HepG2 (cell line): Measurements from ENCODE around the gene CWF19L2. TPM values are rescaled to one million over a fixed set of nuclear protein-coding genes. Genes with fewer than 3 reads are reported as not detected.

Experiments
- ELF1 ChIP-seq: sonication (generic); formaldehyde crosslinking; IDR thresholded peaks from 2 replicates; pipeline ENCODE4 v1.4.0; 2020; ENCODE audit warnings: missing genetic modification reagents
- ELF3 ChIP-seq: IDR thresholded peaks from 2 replicates; pipeline ENCODE4 v1.6.1; 2016; ENCODE audit warnings: missing genetic modification reagents, missing compliant biosample characterization
- ELF4 ChIP-seq: sonication (generic); formaldehyde crosslinking; IDR thresholded peaks from 2 replicates; pipeline ENCODE4 v1.5.0; 2020; ENCODE audit warnings: missing genetic modification reagents, mild to moderate bottlenecking, moderate library complexity, borderline replicate concordance
- GABPB1 ChIP-seq: IDR thresholded peaks from 2 replicates; pipeline ENCODE4 v1.6.1; 2016; ENCODE audit warnings: mild to moderate bottlenecking, missing genetic modification reagents, moderate library complexity, missing compliant biosample characterization
- HCFC1 ChIP-seq: fragments of 150-350 bp; IDR thresholded peaks from 2 replicates; pipeline ENCODE4 v1.6.1; 2014; ENCODE audit warnings: low read depth, low read length
- HOXA3 ChIP-seq: sonication (generic); formaldehyde crosslinking; IDR thresholded peaks from 2 replicates; pipeline ENCODE4 v1.5.0; 2020; ENCODE audit warnings: missing genetic modification reagents
- KDM2A ChIP-seq: sonication (generic); formaldehyde crosslinking; IDR thresholded peaks from 2 replicates; pipeline ENCODE4 v1.4.0; 2020; ENCODE audit warnings: low read depth, missing genetic modification reagents, borderline replicate concordance
- MYC ChIP-seq: sonication (generic); formaldehyde crosslinking; IDR thresholded peaks from 2 replicates; pipeline ENCODE4 v1.9.0; 2021; ENCODE audit warnings: missing genetic modification reagents, borderline replicate concordance
- PAWR ChIP-seq: sonication (generic); formaldehyde crosslinking; IDR thresholded peaks from 2 replicates; pipeline ENCODE4 v1.4.0; 2020; ENCODE audit warnings: missing genetic modification reagents, mild to moderate bottlenecking, borderline replicate concordance
- SALL1 ChIP-seq: sonication (generic); formaldehyde crosslinking; IDR thresholded peaks from 2 replicates; pipeline ENCODE4 v1.8.0; 2022; ENCODE audit warnings: mild to moderate bottlenecking, missing genetic modification reagents
- TOPORS ChIP-seq: sonication (generic); formaldehyde crosslinking; IDR thresholded peaks from 2 replicates; pipeline ENCODE4 v1.8.0; 2023; ENCODE audit warnings: mild to moderate bottlenecking, missing genetic modification reagents
- ZNF274 ChIP-seq: sonication (generic); formaldehyde crosslinking; IDR thresholded peaks from 2 replicates; pipeline ENCODE4 v1.5.1; 2020; ENCODE audit warnings: mild to moderate bottlenecking, missing genetic modification reagents
- ZNF34 ChIP-seq: sonication (generic); formaldehyde crosslinking; IDR thresholded peaks from 2 replicates; pipeline ENCODE4 v1.4.0; 2020; ENCODE audit warnings: mild to moderate bottlenecking, missing genetic modification reagents, borderline replicate concordance
- polyA plus RNA-seq, 8 experiments: library from polyadenylated mRNA; depleted of rRNA in 3 of 8; stranded (reverse) in 7 of 8; unstranded in 1 of 8; fragments of >200 nt; fragmentation: Illumina TruSeq in 4 of 8; extraction: Trizol in 4 of 8; gene quantifications; 2 replicates each; pipeline versions ENCODE4 v1.2.1 to v1.2.3, GENCODE V29; 2011 to 2016; ENCODE audit warnings: low read depth in 4 of 8, missing spikeins in 1 of 8, mixed read lengths in 1 of 8; ENCODE audit not compliant: insufficient read depth in 1 of 8
- total RNA-seq, 5 experiments: library from RNA; depleted of rRNA; stranded (reverse); fragments of >200 nt; fragmentation: Illumina TruSeq; extraction: Trizol; gene quantifications; 2 replicates each; pipeline ENCODE4 v1.2.3, GENCODE V29; 2016; ENCODE audit warnings: low read depth in 1 of 5
- TF ChIP-seq, protein P1 (sequence below): sonication (generic); formaldehyde crosslinking; IDR thresholded peaks from 2 replicates; pipeline ENCODE4 v1.5.1; 2020; ENCODE audit warnings: missing genetic modification reagents, mild to moderate bottlenecking, borderline replicate concordance
- TF ChIP-seq, protein P2 (sequence below): sonication (generic); formaldehyde crosslinking; IDR thresholded peaks from 2 replicates; pipeline ENCODE4 v1.4.0; 2020; ENCODE audit warnings: missing genetic modification reagents
- TF ChIP-seq, protein P3 (sequence below): IDR thresholded peaks from 2 replicates; pipeline ENCODE4 v1.6.1; 2016; ENCODE audit warnings: low read depth, control low read depth
- TF ChIP-seq, protein P4 (sequence below), 2 experiments: fragments of 450-650 bp in 1 of 2; sonication (generic) in 1 of 2; formaldehyde crosslinking; IDR thresholded peaks; 2 replicates each; pipeline versions ENCODE4 v1.5.0 to v1.8.0; 2020 to 2022; ENCODE audit warnings: mild to moderate bottlenecking in 1 of 2, missing genetic modification reagents in 1 of 2
- TF ChIP-seq, protein P5 (sequence below), 2 experiments: IDR thresholded peaks; 2 replicates each; pipeline ENCODE4 v1.6.1; 2011 to 2012; ENCODE audit warnings: low read length in 2 of 2, borderline replicate concordance in 1 of 2, low read depth in 1 of 2, mild to moderate bottlenecking in 1 of 2, moderate library complexity in 1 of 2
- TF ChIP-seq, protein P6 (sequence below): sonication (generic); formaldehyde crosslinking; IDR thresholded peaks from 2 replicates; pipeline ENCODE4 v1.5.0; 2020; ENCODE audit warnings: mild to moderate bottlenecking, low read depth, missing genetic modification reagents, borderline replicate concordance

CWF19L2 gene
- total and polyA plus RNA-seq, 2 of the 13 experiments (the other 11 are each of a cell fraction or from before 2014, with no cell fraction given), result 2.2 to 18.6 TPM

DNA sequence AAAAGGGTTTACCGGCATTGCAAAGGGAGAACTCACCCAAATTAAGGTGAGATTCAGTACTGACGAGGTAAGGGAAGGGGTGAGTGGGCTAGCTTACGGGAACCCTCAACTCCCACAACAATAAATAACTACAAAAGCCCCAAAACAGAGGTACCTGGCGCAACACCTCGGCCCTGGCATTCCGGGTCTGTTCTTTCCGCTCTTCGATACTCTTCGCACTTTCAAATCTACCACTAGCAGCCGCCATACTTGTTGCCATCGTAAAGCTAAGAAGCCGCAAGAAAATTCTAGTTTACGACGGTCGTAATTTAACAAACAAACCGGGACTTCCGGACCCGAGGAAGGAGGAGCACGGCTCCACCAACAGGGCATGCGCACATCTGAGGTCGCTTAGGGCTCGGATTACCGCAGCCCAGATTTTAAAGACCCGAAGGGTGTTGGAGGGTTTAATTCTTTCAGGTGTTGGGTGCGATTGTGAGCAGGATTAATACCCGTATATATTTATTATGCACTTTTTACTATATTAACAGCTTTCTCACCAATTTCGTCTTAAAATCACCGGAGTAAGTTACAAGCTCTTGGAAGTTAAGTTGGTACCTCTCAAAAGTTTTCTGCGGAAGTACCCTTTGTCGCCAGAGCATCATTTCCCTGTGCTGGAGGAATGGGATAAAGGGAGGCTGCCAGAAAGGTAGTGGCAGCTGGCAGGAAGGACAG, at the start of gene CWF19L2 (continued):
- TF ChIP-seq, protein P1, sequence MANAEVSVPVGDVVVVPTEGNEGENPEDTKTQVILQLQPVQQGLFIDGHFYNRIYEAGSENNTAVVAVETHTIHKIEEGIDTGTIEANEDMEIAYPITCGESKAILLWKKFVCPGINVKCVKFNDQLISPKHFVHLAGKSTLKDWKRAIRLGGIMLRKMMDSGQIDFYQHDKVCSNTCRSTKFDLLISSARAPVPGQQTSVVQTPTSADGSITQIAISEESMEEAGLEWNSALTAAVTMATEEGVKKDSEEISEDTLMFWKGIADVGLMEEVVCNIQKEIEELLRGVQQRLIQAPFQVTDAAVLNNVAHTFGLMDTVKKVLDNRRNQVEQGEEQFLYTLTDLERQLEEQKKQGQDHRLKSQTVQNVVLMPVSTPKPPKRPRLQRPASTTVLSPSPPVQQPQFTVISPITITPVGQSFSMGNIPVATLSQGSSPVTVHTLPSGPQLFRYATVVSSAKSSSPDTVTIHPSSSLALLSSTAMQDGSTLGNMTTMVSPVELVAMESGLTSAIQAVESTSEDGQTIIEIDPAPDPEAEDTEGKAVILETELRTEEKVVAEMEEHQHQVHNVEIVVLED (CRISPR knock-in tag), result peak; percentile 37; the same call in 1 of the 2 replicates
- TF ChIP-seq, protein P2, sequence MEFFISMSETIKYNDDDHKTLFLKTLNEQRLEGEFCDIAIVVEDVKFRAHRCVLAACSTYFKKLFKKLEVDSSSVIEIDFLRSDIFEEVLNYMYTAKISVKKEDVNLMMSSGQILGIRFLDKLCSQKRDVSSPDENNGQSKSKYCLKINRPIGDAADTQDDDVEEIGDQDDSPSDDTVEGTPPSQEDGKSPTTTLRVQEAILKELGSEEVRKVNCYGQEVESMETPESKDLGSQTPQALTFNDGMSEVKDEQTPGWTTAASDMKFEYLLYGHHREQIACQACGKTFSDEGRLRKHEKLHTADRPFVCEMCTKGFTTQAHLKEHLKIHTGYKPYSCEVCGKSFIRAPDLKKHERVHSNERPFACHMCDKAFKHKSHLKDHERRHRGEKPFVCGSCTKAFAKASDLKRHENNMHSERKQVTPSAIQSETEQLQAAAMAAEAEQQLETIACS (CRISPR knock-in tag), result no peak
- TF ChIP-seq, protein P3, sequence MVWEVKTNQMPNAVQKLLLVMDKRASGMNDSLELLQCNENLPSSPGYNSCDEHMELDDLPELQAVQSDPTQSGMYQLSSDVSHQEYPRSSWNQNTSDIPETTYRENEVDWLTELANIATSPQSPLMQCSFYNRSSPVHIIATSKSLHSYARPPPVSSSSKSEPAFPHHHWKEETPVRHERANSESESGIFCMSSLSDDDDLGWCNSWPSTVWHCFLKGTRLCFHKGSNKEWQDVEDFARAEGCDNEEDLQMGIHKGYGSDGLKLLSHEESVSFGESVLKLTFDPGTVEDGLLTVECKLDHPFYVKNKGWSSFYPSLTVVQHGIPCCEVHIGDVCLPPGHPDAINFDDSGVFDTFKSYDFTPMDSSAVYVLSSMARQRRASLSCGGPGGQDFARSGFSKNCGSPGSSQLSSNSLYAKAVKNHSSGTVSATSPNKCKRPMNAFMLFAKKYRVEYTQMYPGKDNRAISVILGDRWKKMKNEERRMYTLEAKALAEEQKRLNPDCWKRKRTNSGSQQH (CRISPR knock-in tag), result peak; percentile 66; the same call in 1 of the 2 replicates
- TF ChIP-seq PAWR (CRISPR knock-in tag), result no peak
- TF ChIP-seq ELF4, result peak; percentile 55; the same call in 1 of the 2 replicates
- TF ChIP-seq ZNF34, result no peak
- peak; percentile 94 for TF ChIP-seq ELF1 (CRISPR knock-in tag)
- no peak for TF ChIP-seq TOPORS (CRISPR knock-in tag)
- TF ChIP-seq, protein P4, sequence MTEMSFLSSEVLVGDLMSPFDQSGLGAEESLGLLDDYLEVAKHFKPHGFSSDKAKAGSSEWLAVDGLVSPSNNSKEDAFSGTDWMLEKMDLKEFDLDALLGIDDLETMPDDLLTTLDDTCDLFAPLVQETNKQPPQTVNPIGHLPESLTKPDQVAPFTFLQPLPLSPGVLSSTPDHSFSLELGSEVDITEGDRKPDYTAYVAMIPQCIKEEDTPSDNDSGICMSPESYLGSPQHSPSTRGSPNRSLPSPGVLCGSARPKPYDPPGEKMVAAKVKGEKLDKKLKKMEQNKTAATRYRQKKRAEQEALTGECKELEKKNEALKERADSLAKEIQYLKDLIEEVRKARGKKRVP (CRISPR knock-in tag; IDR thresholded peaks at IDR 0.05), result 0 out of 4 replicates have a peak, but pooled peaks of 1 of the 2 experiments have one; percentile 21
- TF ChIP-seq MYC (CRISPR knock-in tag), result no peak
- peak; percentile 60; the same call in 1 of the 2 replicates for TF ChIP-seq ELF3 (CRISPR knock-in tag)
- TF ChIP-seq, protein P5, sequence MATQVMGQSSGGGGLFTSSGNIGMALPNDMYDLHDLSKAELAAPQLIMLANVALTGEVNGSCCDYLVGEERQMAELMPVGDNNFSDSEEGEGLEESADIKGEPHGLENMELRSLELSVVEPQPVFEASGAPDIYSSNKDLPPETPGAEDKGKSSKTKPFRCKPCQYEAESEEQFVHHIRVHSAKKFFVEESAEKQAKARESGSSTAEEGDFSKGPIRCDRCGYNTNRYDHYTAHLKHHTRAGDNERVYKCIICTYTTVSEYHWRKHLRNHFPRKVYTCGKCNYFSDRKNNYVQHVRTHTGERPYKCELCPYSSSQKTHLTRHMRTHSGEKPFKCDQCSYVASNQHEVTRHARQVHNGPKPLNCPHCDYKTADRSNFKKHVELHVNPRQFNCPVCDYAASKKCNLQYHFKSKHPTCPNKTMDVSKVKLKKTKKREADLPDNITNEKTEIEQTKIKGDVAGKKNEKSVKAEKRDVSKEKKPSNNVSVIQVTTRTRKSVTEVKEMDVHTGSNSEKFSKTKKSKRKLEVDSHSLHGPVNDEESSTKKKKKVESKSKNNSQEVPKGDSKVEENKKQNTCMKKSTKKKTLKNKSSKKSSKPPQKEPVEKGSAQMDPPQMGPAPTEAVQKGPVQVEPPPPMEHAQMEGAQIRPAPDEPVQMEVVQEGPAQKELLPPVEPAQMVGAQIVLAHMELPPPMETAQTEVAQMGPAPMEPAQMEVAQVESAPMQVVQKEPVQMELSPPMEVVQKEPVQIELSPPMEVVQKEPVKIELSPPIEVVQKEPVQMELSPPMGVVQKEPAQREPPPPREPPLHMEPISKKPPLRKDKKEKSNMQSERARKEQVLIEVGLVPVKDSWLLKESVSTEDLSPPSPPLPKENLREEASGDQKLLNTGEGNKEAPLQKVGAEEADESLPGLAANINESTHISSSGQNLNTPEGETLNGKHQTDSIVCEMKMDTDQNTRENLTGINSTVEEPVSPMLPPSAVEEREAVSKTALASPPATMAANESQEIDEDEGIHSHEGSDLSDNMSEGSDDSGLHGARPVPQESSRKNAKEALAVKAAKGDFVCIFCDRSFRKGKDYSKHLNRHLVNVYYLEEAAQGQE (IDR thresholded peaks at IDR 0.05; ENCODE audit: borderline replicate concordance in 1 of 2, low read depth in 1 of 2, low read length in 2 of 2), result peak in 1 of 2 experiments; percentile 48; a peak in 1 of 4 replicates
- peak; percentile 71 for TF ChIP-seq HOXA3 (CRISPR knock-in tag)
- peak; percentile 47; the same call in 1 of the 2 replicates for TF ChIP-seq KDM2A (CRISPR knock-in tag)
- TF ChIP-seq, protein P6, sequence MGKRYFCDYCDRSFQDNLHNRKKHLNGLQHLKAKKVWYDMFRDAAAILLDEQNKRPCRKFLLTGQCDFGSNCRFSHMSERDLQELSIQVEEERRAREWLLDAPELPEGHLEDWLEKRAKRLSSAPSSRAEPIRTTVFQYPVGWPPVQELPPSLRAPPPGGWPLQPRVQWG (CRISPR knock-in tag), result no peak
- no peak for TF ChIP-seq ZNF274 (CRISPR knock-in tag)
- peak; percentile 87 for TF ChIP-seq GABPB1 (CRISPR knock-in tag)
- TF ChIP-seq SALL1 (CRISPR knock-in tag), result peak; percentile 33; the same call in 1 of the 2 replicates
- peak; percentile 14; the same call in 1 of the 2 replicates for TF ChIP-seq HCFC1
